Amygdala (tissue), 56 donors: ENCODE results near the gene PIP5KL1.

ENCODE experiments used
- DNase-seq, 56 donors: peaks; one replicate each; lab custom pipeline; 2025; lab: John Stamatoyannopoulos, UW

PIP5KL1 gene

GRCh38 chr9:127878652-127879390 is 51.8 kb downstream of the PIP5KL1 start:
- DNase-seq, result no peak

GRCh38 chr9:127878001-127878651 is 52.5 kb downstream of the PIP5KL1 start:
- peak in 1 of 56 donors; percentile 40 for DNase-seq

GRCh38 chr9:127877566-127877998 is 53.0 kb downstream of the PIP5KL1 start, which contains the start of gene AK1:
Gene AK1 (minus strand): TSS chr9:127877675. CDS start chr9:127874617, 3,058 bp downstream.
- DNase-seq, result peak in 53 of 56 donors; percentile 37 to 88 (median 75)

GRCh38 chr9:127876764-127877562 is 53.6 kb downstream of the PIP5KL1 start:
- peak in 21 of 56 donors; percentile 43 to 86 (median 65) for DNase-seq

GRCh38 chr9:127876026-127876763 is 54.4 kb downstream of the PIP5KL1 start:
- no peak for DNase-seq

GRCh38 chr9:127875306-127875966 is 55.1 kb downstream of the PIP5KL1 start:
- no peak for DNase-seq

- DNase-seq, result peak in 18 of 56 donors; percentile 12 to 50 (median 28)
These were observed 56.0 kb downstream of the PIP5KL1 start for GRCh38 chr9:127874301-127875221.

GRCh38 chr9:127873886-127874285 is 56.7 kb downstream of the PIP5KL1 start:
- peak in 50 of 56 donors; percentile 13 to 90 (median 74) for DNase-seq

- DNase-seq, result peak in 40 of 56 donors; percentile 6 to 81 (median 51)
These were observed 57.3 kb downstream of the PIP5KL1 start for GRCh38 chr9:127873223-127873691.

- DNase-seq, result no peak
These were observed 58.0 kb downstream of the PIP5KL1 start for GRCh38 chr9:127872369-127873222.

GRCh38 chr9:127871531-127871930 is 59.0 kb downstream of the PIP5KL1 start:
- DNase-seq, result no peak

- DNase-seq, result no peak
These were observed 59.7 kb downstream of the PIP5KL1 start for GRCh38 chr9:127870887-127871286.
